Hepatocyte (in vitro differentiated cells): ENCODE data around the gene ZSCAN10. TPM values are rescaled to one million over a fixed set of nuclear protein-coding genes. Genes with fewer than 3 reads are reported as not detected.

Source experiments
- DNase-seq: peaks from one replicate; pipeline ENCODE4 v3.0.0-alpha.2; 2016; ENCODE audit warnings: low spot score
- H2AFZ ChIP-seq: fragments of 200-600 bp; sonication (generic); 2 replicates; pipeline ENCODE4 v1.6.0; 2016; ENCODE audit warnings: antibody characterized with exemption, mild to moderate bottlenecking
- H3K27ac ChIP-seq: fragments of 200-600 bp; sonication (generic); 2 replicates; pipeline ENCODE4 v1.5.1; 2016; ENCODE audit warnings: mild to moderate bottlenecking
- H3K27me3 ChIP-seq: fragments of 200-600 bp; sonication (generic); 2 replicates; pipeline ENCODE4 v1.6.1; 2016
- H3K36me3 ChIP-seq: fragments of 200-600 bp; sonication (generic); replicated peaks from 2 replicates; pipeline ENCODE4 v1.5.1; 2016; ENCODE audit warnings: low read depth; ENCODE audit not compliant: insufficient read depth
- H3K4me1 ChIP-seq: fragments of 200-600 bp; sonication (generic); 2 replicates; pipeline ENCODE4 v1.5.1; 2016; ENCODE audit warnings: mild to moderate bottlenecking, moderate library complexity; ENCODE audit not compliant: insufficient read depth
- H3K4me2 ChIP-seq: fragments of 200-600 bp; sonication (generic); 2 replicates; pipeline ENCODE4 v1.6.0; 2016
- H3K4me3 ChIP-seq: fragments of 200-600 bp; sonication (generic); 2 replicates; pipeline ENCODE4 v1.5.1; 2016; ENCODE audit warnings: mild to moderate bottlenecking
- H3K79me2 ChIP-seq: fragments of 200-600 bp; sonication (generic); 2 replicates; pipeline ENCODE4 v1.6.0; 2017; ENCODE audit warnings: mild to moderate bottlenecking
- H3K9me2 ChIP-seq: fragments of 200-600 bp; sonication (generic); replicated peaks from 2 replicates; pipeline ENCODE4 v1.6.0; 2017; ENCODE audit warnings: mild to moderate bottlenecking; ENCODE audit not compliant: insufficient read depth
- H3K9me3 ChIP-seq: fragments of 200-600 bp; sonication (generic); 2 replicates; pipeline ENCODE4 v1.5.1; 2016; ENCODE audit warnings: low read depth, mild to moderate bottlenecking
- H4K20me1 ChIP-seq: fragments of 200-600 bp; sonication (generic); 2 replicates; pipeline ENCODE4 v1.6.0; 2016; ENCODE audit warnings: mild to moderate bottlenecking; ENCODE audit not compliant: insufficient read depth, poor library complexity, severe bottlenecking
- CTCF ChIP-seq: fragments of 200-600 bp; sonication (generic); IDR thresholded peaks from 2 replicates; pipeline ENCODE4 v1.5.1; 2016; ENCODE audit warnings: antibody characterized with exemption, mild to moderate bottlenecking; ENCODE audit not compliant: poor library complexity
- EZH2 ChIP-seq: fragments of 200-600 bp; sonication (generic); IDR thresholded peaks from 2 replicates; pipeline ENCODE4 v1.6.1; 2016; ENCODE audit warnings: antibody characterized with exemption, mild to moderate bottlenecking, borderline replicate concordance
- EZH2phosphoT487 ChIP-seq: fragments of 200-600 bp; sonication (generic); IDR thresholded peaks from one replicate; pipeline ENCODE4 v1.6.1; 2018; ENCODE audit warnings: antibody characterized with exemption, mild to moderate bottlenecking, low read depth, moderate library complexity; ENCODE audit not compliant: unreplicated experiment, severe bottlenecking
- WGBS: methylation state at CpG from one replicate; pipeline ENCODE4 v1.1.6; 2016; ENCODE audit warnings: low lambda C conversion rate; ENCODE audit errors: missing lambda C conversion rate; 5-methylcytosine and 5-hydroxymethylcytosine counted together
- polyA plus RNA-seq: library from polyadenylated mRNA; unstranded; fragments of >200 nt; fragmentation: Nextera tagmentation; extraction: Ambion mirVana; gene quantifications from 2 replicates; pipeline ENCODE4 v1.2.1, GENCODE V29; 2016
- total RNA-seq: library from RNA; depleted of rRNA; stranded (reverse); fragments of >200 nt; gene quantifications from 2 replicates; pipeline ENCODE4 v1.2.3, GENCODE V29; 2014

Gene ZSCAN10
- total and polyA plus RNA-seq, 2 experiments from 2014 or later: not detected

- Histone ChIP-seq H3K79me2 (peaks cover 25% of the 10 kb centered on the region), H3K36me3 (no peaks in the 10 kb centered on the region), H2AFZ (no peak overlapping the region), H3K4me3 (peak overlapping the region; percentile 94), H3K9me3 (no peaks in the 10 kb centered on the region), H4K20me1 (no peaks in the 10 kb centered on the region), H3K4me1 (peaks cover 10% of the 10 kb centered on the region), H3K27ac (no peak overlapping the region), H3K4me2 (peak overlapping the region; percentile 94), H3K9me2 (no peaks in the 10 kb centered on the region), H3K27me3 (no peaks in the 10 kb centered on the region)
- TF ChIP-seq EZH2 (no peak), CTCF (no peak), EZH2phosphoT487 (no peak)
- WGBS: 81% methylated on average over 17 of the region's 17 CpGs
- DNase-seq: no peak
These were observed 14.8 kb upstream of the ZSCAN10 start for GRCh38 chr16:3113765-3114479.

GRCh38 chr16:3112881-3113574, 13.9 kb upstream of the ZSCAN10 start:
- 38% methylated on average over 19 of the region's 19 CpGs for WGBS
- peak overlapping the region; percentile 94 for H3K4me2 ChIP-seq
- no peaks in the 10 kb centered on the region for H3K36me3 ChIP-seq
- peaks cover 25% of the 10 kb centered on the region for H3K79me2 ChIP-seq
- no peaks in the 10 kb centered on the region for H3K9me3 ChIP-seq
- H4K20me1 ChIP-seq: no peaks in the 10 kb centered on the region
- no peaks in the 10 kb centered on the region for H3K9me2 ChIP-seq
- TF ChIP-seq CTCF: no peak
- no peak for TF ChIP-seq EZH2
- no peak for TF ChIP-seq EZH2phosphoT487
- H3K4me1 ChIP-seq: peaks cover 10% of the 10 kb centered on the region
- no peaks in the 10 kb centered on the region for H3K27me3 ChIP-seq
- H2AFZ ChIP-seq: peak overlapping the region; percentile 88
- peak overlapping the region; percentile 94 for H3K4me3 ChIP-seq
- peak overlapping the region; percentile 61 for H3K27ac ChIP-seq
- no peak for DNase-seq

GRCh38 chr16:3112058-3112880, 13.2 kb upstream of the ZSCAN10 start, which contains the start of gene ZNF205:
Gene ZNF205, plus strand, starts transcription at chr16:3112586. Its CDS starts 845 bp downstream, at chr16:3113431.
- H2AFZ ChIP-seq: peak within 1 kb of the TSS; percentile 88
- H3K27me3 ChIP-seq: no peaks in the 10 kb centered on the region
- WGBS: 12% methylated on average over 17 of the region's 23 CpGs
- peak within 1 kb of the TSS; percentile 61 for H3K27ac ChIP-seq
- peaks cover 25% of the 10 kb centered on the region for H3K79me2 ChIP-seq
- H3K4me2 ChIP-seq: peak within 1 kb of the TSS; percentile 94
- peak within 1 kb of the TSS; percentile 94 for H3K4me3 ChIP-seq
- no peaks in the 10 kb centered on the region for H3K9me3 ChIP-seq
- TF ChIP-seq EZH2 (no peak), CTCF (no peak), EZH2phosphoT487 (no peak)
- no peaks in the 10 kb centered on the region for H3K36me3 ChIP-seq
- H3K9me2 ChIP-seq: no peaks in the 10 kb centered on the region
- peak; percentile 89 for DNase-seq
- no peaks in the 10 kb centered on the region for H4K20me1 ChIP-seq
- H3K4me1 ChIP-seq: peaks cover 10% of the 10 kb centered on the region
